ENCODE data around the gene NANP.
"Not testable (repeated sequence)": the region's sequence is repeated elsewhere in the genome, so short reads cannot be mapped to it uniquely, and the experiment has no call there.

The NANP gene

GRCh38 chr20:25590778-25591177 is 33.0 kb downstream of the NANP start:
- H3K4me3 Mint-ChIP-seq; ATAC-seq; H3K9me3 Mint-ChIP-seq; H3K4me1 Mint-ChIP-seq; H3K27me3 Mint-ChIP-seq; H3K27ac Mint-ChIP-seq; DNase-seq; H3K36me3 Mint-ChIP-seq (ENCODE audit: low read depth): not testable (repeated sequence)

- peaks cover 5% of the 10 kb centered on the region for H3K36me3 Mint-ChIP-seq (ENCODE audit: low read depth)
- H3K4me3 Mint-ChIP-seq = no peak overlapping the region
- H3K27me3 Mint-ChIP-seq = peaks cover 8% of the 10 kb centered on the region
- peaks cover 10% of the 10 kb centered on the region for H3K4me1 Mint-ChIP-seq
- ATAC-seq = no peak
- no peak overlapping the region for H3K27ac Mint-ChIP-seq
- no peak for DNase-seq
- no peaks in the 10 kb centered on the region for H3K9me3 Mint-ChIP-seq
Observed at GRCh38 chr20:25588491-25588890, 35.3 kb downstream of the NANP start.

- no peaks in the 10 kb centered on the region for H3K9me3 Mint-ChIP-seq
- DNase-seq (no peak), ATAC-seq (no peak)
- peaks cover 5% of the 10 kb centered on the region for H3K36me3 Mint-ChIP-seq (ENCODE audit: low read depth)
- H3K4me3 Mint-ChIP-seq = no peak overlapping the region
- H3K27me3 Mint-ChIP-seq = peaks cover 11% of the 10 kb centered on the region
- no peak overlapping the region for H3K27ac Mint-ChIP-seq
- peaks cover 10% of the 10 kb centered on the region for H3K4me1 Mint-ChIP-seq
Observed at GRCh38 chr20:25587536-25587935, 36.3 kb downstream of the NANP start.

GRCh38 chr20:25586877-25587276 is 36.9 kb downstream of the NANP start:
- no peaks in the 10 kb centered on the region for H3K9me3 Mint-ChIP-seq
- H3K36me3 Mint-ChIP-seq (ENCODE audit: low read depth) = peaks cover 5% of the 10 kb centered on the region
- ATAC-seq (no peak), DNase-seq (no peak)
- peaks cover 10% of the 10 kb centered on the region for H3K4me1 Mint-ChIP-seq
- H3K27me3 Mint-ChIP-seq = peaks cover 13% of the 10 kb centered on the region
- no peak overlapping the region for H3K27ac Mint-ChIP-seq
- no peak overlapping the region for H3K4me3 Mint-ChIP-seq

- H3K27ac Mint-ChIP-seq = peak within 1 kb of the TSS; percentile 70
- DNase-seq (peak; percentile 55), ATAC-seq (peak; percentile 85)
- no peaks in the 10 kb centered on the region for H3K9me3 Mint-ChIP-seq
- peaks cover 5% of the 10 kb centered on the region for H3K36me3 Mint-ChIP-seq (ENCODE audit: low read depth)
- peaks cover 17% of the 10 kb centered on the region for H3K27me3 Mint-ChIP-seq
- peaks cover 10% of the 10 kb centered on the region for H3K4me1 Mint-ChIP-seq
- H3K4me3 Mint-ChIP-seq = peak within 1 kb of the TSS; percentile 81
Observed at GRCh38 chr20:25584905-25585704, 38.7 kb downstream of the NANP start, which contains the start of gene NINL. Gene NINL (minus strand): TSS chr20:25585531. CDS start chr20:25526587, 58,944 bp downstream.

- peaks cover 10% of the 10 kb centered on the region for H3K4me1 Mint-ChIP-seq
- H3K27me3 Mint-ChIP-seq = peaks cover 17% of the 10 kb centered on the region
- not testable (repeated sequence) for DNase-seq; H3K9me3 Mint-ChIP-seq; H3K36me3 Mint-ChIP-seq (ENCODE audit: low read depth); ATAC-seq; H3K27ac Mint-ChIP-seq
- H3K4me3 Mint-ChIP-seq = peak overlapping the region; percentile 54
Observed at GRCh38 chr20:25583607-25584006, 40.2 kb downstream of the NANP start.

GRCh38 chr20:25580711-25581110 is 43.1 kb downstream of the NANP start:
- DNase-seq = no peak
- no peaks in the 10 kb centered on the region for H3K9me3 Mint-ChIP-seq
- H3K36me3 Mint-ChIP-seq (ENCODE audit: low read depth) = peaks cover 5% of the 10 kb centered on the region
- H3K4me1 Mint-ChIP-seq = peaks cover 10% of the 10 kb centered on the region
- H3K27me3 Mint-ChIP-seq = peaks cover 17% of the 10 kb centered on the region
- no peak overlapping the region for H3K27ac Mint-ChIP-seq
- H3K4me3 Mint-ChIP-seq = no peak overlapping the region
- no peak for ATAC-seq

GRCh38 chr20:25579081-25579770 is 44.6 kb downstream of the NANP start:
- no peak for ATAC-seq
- Mint-ChIP-seq H3K27me3 (peaks cover 12% of the 10 kb centered on the region), H3K9me3 (no peaks in the 10 kb centered on the region), H3K4me3 (no peak overlapping the region), H3K4me1 (peaks cover 4% of the 10 kb centered on the region), H3K36me3 (ENCODE audit: low read depth) (peaks cover 3% of the 10 kb centered on the region), H3K27ac (no peak overlapping the region)
- no peak for DNase-seq

GRCh38 chr20:25576783-25577530 is 46.9 kb downstream of the NANP start:
- H3K4me3 Mint-ChIP-seq = no peak overlapping the region
- H3K27ac Mint-ChIP-seq = no peak overlapping the region
- DNase-seq (no peak), ATAC-seq (no peak)
- no peaks in the 10 kb centered on the region for H3K4me1 Mint-ChIP-seq
- no peaks in the 10 kb centered on the region for H3K9me3 Mint-ChIP-seq
- H3K36me3 Mint-ChIP-seq (ENCODE audit: low read depth) = no peaks in the 10 kb centered on the region
- H3K27me3 Mint-ChIP-seq = peaks cover 4% of the 10 kb centered on the region

- H3K27me3 Mint-ChIP-seq = no peaks in the 10 kb centered on the region
- H3K36me3 Mint-ChIP-seq (ENCODE audit: low read depth) = no peaks in the 10 kb centered on the region
- no peaks in the 10 kb centered on the region for H3K4me1 Mint-ChIP-seq
- no peak overlapping the region for H3K27ac Mint-ChIP-seq
- no peak for ATAC-seq
- DNase-seq = no peak
- no peak overlapping the region for H3K4me3 Mint-ChIP-seq
- no peaks in the 10 kb centered on the region for H3K9me3 Mint-ChIP-seq
Observed at GRCh38 chr20:25574411-25574810, 49.4 kb downstream of the NANP start.

- no peak for ATAC-seq
- DNase-seq = no peak
- Mint-ChIP-seq H3K4me3 (no peak overlapping the region), H3K27me3 (no peaks in the 10 kb centered on the region), H3K27ac (no peak overlapping the region), H3K9me3 (no peaks in the 10 kb centered on the region), H3K4me1 (no peaks in the 10 kb centered on the region), H3K36me3 (ENCODE audit: low read depth) (no peaks in the 10 kb centered on the region)
Observed at GRCh38 chr20:25573288-25574251, 50.2 kb downstream of the NANP start.

- no peaks in the 10 kb centered on the region for H3K9me3 Mint-ChIP-seq
- no peak for DNase-seq
- no peaks in the 10 kb centered on the region for H3K27me3 Mint-ChIP-seq
- no peak for ATAC-seq
- no peak overlapping the region for H3K4me3 Mint-ChIP-seq
- H3K4me1 Mint-ChIP-seq = peaks cover 4% of the 10 kb centered on the region
- no peaks in the 10 kb centered on the region for H3K36me3 Mint-ChIP-seq (ENCODE audit: low read depth)
- no peak overlapping the region for H3K27ac Mint-ChIP-seq
Observed at GRCh38 chr20:25571817-25572216, 52.0 kb downstream of the NANP start.

- H3K9me3 Mint-ChIP-seq = no peaks in the 10 kb centered on the region
- H3K36me3 Mint-ChIP-seq (ENCODE audit: low read depth) = no peaks in the 10 kb centered on the region
- no peak for ATAC-seq
Observed at GRCh38 chr20:25571240-25571639, 52.6 kb downstream of the NANP start.

GRCh38 chr20:25570148-25570530 is 53.7 kb downstream of the NANP start:
- Mint-ChIP-seq H3K4me3 (no peak overlapping the region), H3K36me3 (ENCODE audit: low read depth) (no peaks in the 10 kb centered on the region), H3K27ac (no peak overlapping the region), H3K4me1 (peaks cover 9% of the 10 kb centered on the region), H3K9me3 (no peaks in the 10 kb centered on the region), H3K27me3 (no peaks in the 10 kb centered on the region)
- ATAC-seq (no peak), DNase-seq (no peak)

More at GRCh38 chr20:25571240-25571639, 52.6 kb downstream of the NANP start:
- Mint-ChIP-seq H3K4me1 (peaks cover 9% of the 10 kb centered on the region), H3K4me3 (no peak overlapping the region), H3K27ac (no peak overlapping the region), H3K27me3 (no peaks in the 10 kb centered on the region)
- DNase-seq = no peak

Data from activated naive CD8-positive, alpha-beta T cell treated with anti-CD3 and anti-CD28 coated beads, Interleukin-2, amount 50 U/mL, for 24 hours (primary cell).